CD4-positive, alpha-beta T cell (primary cell): Measurements from ENCODE around the gene DENND1A. TPM values are rescaled to one million over a fixed set of nuclear protein-coding genes. Genes with fewer than 3 reads are reported as not detected.

Experiments used
- ATAC-seq: fragments of 200-7000 bp; cut with Tn5 transposase; one replicate; pipeline ENCODE4 v1.10.0; 2022; ENCODE audit warnings: mild to moderate bottlenecking; ENCODE audit not compliant: poor library complexity
- CTCF ChIA-PET: fragments of 350-600 bp; sonication (Branson Sonifier 250); formaldehyde crosslinking; loops from one replicate; lab custom pipeline; 2021; ENCODE audit warnings: antibody characterized with exemption, inconsistent platforms; lab: Charles Lee
- POLR2A ChIA-PET: fragments of 350-600 bp; sonication (Branson Sonifier 250); formaldehyde crosslinking; loops from one replicate; lab custom pipeline; 2021; ENCODE audit warnings: antibody characterized with exemption, inconsistent platforms; lab: Charles Lee
- DNase-seq, 14 experiments: peaks; one replicate each; pipeline ENCODE4 v3.0.0-alpha.2; 2013 to 2020; ENCODE audit warnings: mixed read lengths in 2 of 14
- H3K27ac ChIP-seq, 2 donors: one replicate each; pipeline versions ENCODE4 v1.5.1 to v1.7.0; 2013; ENCODE audit warnings: low read length in 2 of 2, low read depth in 1 of 2, mild to moderate bottlenecking in 1 of 2
- H3K27me3 ChIP-seq, 2 experiments: 1 replicate in 1 of 2; 2 replicates in 1 of 2; pipeline versions ENCODE4 v1.6.1 to v1.7.0; 2013; ENCODE audit warnings: low read length in 2 of 2, control low read depth in 1 of 2, mild to moderate bottlenecking in 1 of 2, moderate library complexity in 1 of 2; ENCODE audit not compliant: insufficient read depth in 2 of 2, control insufficient read depth in 1 of 2
- H3K36me3 ChIP-seq: one replicate; pipeline ENCODE4 v1.6.1; 2013; ENCODE audit warnings: low read length, control low read depth; ENCODE audit not compliant: insufficient read depth
- H3K4me1 ChIP-seq: one replicate; pipeline ENCODE4 v1.6.1; 2013; ENCODE audit warnings: low read length, control low read depth; ENCODE audit not compliant: insufficient read depth
- H3K4me3 ChIP-seq: one replicate; pipeline ENCODE4 v1.5.1; 2013; ENCODE audit warnings: mild to moderate bottlenecking, low read length, moderate library complexity
- H3K9me3 ChIP-seq, 2 experiments: 1 replicate in 1 of 2; 2 replicates in 1 of 2; pipeline versions ENCODE4 v1.6.1 to v1.7.0; 2013; ENCODE audit warnings: low read length in 2 of 2, mild to moderate bottlenecking in 2 of 2, control low read depth in 1 of 2, moderate library complexity in 1 of 2; ENCODE audit not compliant: control insufficient read depth in 1 of 2, insufficient read depth in 1 of 2
- H3K27ac Mint-ChIP-seq: one replicate; pipeline ENCODE4 v1.8.0; 2020; ENCODE audit warnings: mixed read lengths
- H3K27me3 Mint-ChIP-seq: one replicate; pipeline ENCODE4 v1.8.0; 2021; ENCODE audit warnings: mixed read lengths
- H3K36me3 Mint-ChIP-seq: one replicate; pipeline ENCODE4 v1.8.0; 2021; ENCODE audit warnings: low read depth, mixed read lengths
- H3K4me1 Mint-ChIP-seq: one replicate; pipeline ENCODE4 v1.8.0; 2021; ENCODE audit warnings: low read depth, mixed read lengths
- H3K4me3 Mint-ChIP-seq: one replicate; pipeline ENCODE4 v1.8.0; 2020; ENCODE audit warnings: mild to moderate bottlenecking, mixed read lengths
- H3K9me3 Mint-ChIP-seq: one replicate; pipeline ENCODE4 v1.8.0; 2020; ENCODE audit warnings: mixed read lengths
- intact Hi-C, 2 experiments: fragments of 100-400 bp; cut with DNase I in 1 of 2; cut with micrococcal nuclease in 1 of 2; formaldehyde crosslinking; loops; one replicate each; pipeline versions ENCODE4 v1.15.1 to v1.9.0; 2023 to 2025; cut with DNase I, micrococcal nuclease
- total RNA-seq, 174 experiments: library from RNA in 2 of 174; stranded (reverse) in 2 of 174; gene quantifications; one replicate each; pipeline ENCODE4 v1.2.3 and lab custom pipeline; 2021 to 2026
- TF ChIP-seq, protein P1 (sequence below): fragments of 200-600 bp; IDR thresholded peaks from one replicate; pipeline ENCODE4 v1.8.0; 2022; ENCODE audit warnings: antibody characterized with exemption, mild to moderate bottlenecking

DENND1A gene
- total RNA-seq, 2 experiments from 2014 or later, result 20.0 to 20.6 TPM

DNA sequence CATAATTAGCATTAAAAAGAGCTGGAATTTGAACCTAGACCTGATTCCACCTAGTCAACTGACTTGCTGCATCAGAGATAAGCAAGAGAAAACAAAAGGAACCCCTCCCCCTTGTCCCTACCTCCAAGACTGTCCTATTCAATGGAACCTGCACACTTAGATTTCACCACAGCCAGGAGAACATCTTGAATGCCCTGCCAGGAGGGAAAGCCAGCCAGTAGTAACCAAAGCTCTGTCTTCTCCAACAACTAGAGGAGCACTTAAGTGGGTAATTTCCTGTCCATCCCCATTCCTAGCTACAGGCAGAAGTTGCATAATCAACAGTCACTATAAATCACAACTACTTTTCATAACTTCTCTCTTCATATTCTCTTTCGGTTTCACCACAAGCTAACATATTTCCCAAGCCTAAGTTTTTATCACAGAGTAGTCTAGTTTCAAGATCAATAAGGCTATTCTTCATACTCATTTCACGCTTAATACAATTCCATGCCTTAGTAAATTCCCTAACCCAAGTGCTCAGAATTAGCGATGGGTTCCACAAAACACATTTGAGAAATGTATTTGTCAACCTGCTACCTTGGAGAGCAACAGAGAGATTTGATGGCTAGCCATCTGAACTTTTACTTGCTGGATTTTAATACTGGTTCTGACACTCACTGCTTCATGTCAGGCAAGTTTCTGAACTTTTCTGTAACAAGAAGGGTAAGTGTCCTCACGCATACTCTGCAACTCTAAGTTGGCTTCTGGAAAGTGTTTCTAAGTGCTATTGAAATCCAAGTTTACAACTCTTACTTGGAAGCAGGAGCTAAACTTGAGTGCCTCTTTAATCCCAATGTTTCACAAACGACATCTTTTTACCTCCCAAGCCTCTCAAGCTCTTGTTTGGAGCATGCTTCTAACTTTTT is 2.0 kb downstream of the DENND1A start:
- H3K36me3 ChIP-seq, result no peaks in the 10 kb centered on the region
- DNase-seq (peak in 3 of 14 experiments; percentile 8 to 27 (median 23)), ATAC-seq (no peak)
- Mint-ChIP-seq H3K36me3 (peaks cover 7% of the 10 kb centered on the region), H3K27me3 (no peaks in the 10 kb centered on the region), H3K4me3 (peak overlapping the region; percentile 84), H3K9me3 (no peaks in the 10 kb centered on the region), H3K4me1 (peaks cover 40% of the 10 kb centered on the region), H3K27ac (peak overlapping the region; percentile 14)
- TF ChIP-seq, protein P1, sequence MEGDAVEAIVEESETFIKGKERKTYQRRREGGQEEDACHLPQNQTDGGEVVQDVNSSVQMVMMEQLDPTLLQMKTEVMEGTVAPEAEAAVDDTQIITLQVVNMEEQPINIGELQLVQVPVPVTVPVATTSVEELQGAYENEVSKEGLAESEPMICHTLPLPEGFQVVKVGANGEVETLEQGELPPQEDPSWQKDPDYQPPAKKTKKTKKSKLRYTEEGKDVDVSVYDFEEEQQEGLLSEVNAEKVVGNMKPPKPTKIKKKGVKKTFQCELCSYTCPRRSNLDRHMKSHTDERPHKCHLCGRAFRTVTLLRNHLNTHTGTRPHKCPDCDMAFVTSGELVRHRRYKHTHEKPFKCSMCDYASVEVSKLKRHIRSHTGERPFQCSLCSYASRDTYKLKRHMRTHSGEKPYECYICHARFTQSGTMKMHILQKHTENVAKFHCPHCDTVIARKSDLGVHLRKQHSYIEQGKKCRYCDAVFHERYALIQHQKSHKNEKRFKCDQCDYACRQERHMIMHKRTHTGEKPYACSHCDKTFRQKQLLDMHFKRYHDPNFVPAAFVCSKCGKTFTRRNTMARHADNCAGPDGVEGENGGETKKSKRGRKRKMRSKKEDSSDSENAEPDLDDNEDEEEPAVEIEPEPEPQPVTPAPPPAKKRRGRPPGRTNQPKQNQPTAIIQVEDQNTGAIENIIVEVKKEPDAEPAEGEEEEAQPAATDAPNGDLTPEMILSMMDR, result no peak
- CTCF ChIA-PET, result no interaction called here
- H3K9me3 ChIP-seq, result no peaks in the 10 kb centered on the region
- peaks cover 21% of the 10 kb centered on the region for H3K4me1 ChIP-seq
- H3K4me3 ChIP-seq, result no peak overlapping the region
- POLR2A ChIA-PET, result interaction anchor here (1.0 kb wide), 1 partner anchor 732 kb away, joined by 3 read pairs; no protein-coding TSS in a partner anchor
- intact Hi-C loops, result loop anchor here (10.0 kb wide), 2 partner anchors 63 to 1833 kb away; partner anchors contain the start of gene TTLL11 (in 1 of the 2)
- no peaks in the 10 kb centered on the region for H3K27me3 ChIP-seq
- no peak overlapping the region for H3K27ac ChIP-seq

DNA sequence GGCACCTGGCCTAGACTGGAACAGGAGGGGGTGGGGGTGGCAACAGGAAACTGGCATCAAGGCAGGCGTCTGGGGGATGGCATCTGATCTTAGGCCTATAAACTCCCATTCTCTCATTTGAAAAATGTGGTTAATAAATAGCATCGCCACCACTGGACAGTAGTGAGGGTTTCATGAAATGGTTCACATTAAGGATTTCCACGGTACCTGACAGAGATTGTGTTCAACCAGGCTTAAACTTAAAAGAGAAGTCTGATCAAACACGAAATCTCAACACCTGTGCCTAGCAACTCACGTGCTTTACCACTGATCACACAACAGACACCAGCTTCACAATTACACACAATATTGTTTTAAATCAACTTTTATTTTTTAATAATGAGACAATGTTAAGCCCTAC is 3.0 kb downstream of the DENND1A start:
- peaks cover 21% of the 10 kb centered on the region for H3K4me1 ChIP-seq
- peaks cover 40% of the 10 kb centered on the region for H3K4me1 Mint-ChIP-seq
- no peaks in the 10 kb centered on the region for H3K27me3 ChIP-seq
- no peak overlapping the region for H3K4me3 Mint-ChIP-seq
- CTCF ChIA-PET, result no interaction called here
- H3K27ac Mint-ChIP-seq, result no peak overlapping the region
- H3K27ac ChIP-seq, result no peak overlapping the region
- H3K9me3 Mint-ChIP-seq, result no peaks in the 10 kb centered on the region
- H3K36me3 Mint-ChIP-seq, result peaks cover 7% of the 10 kb centered on the region
- POLR2A ChIA-PET, result no interaction called here
- intact Hi-C loops, result loop anchor here (10.0 kb wide), 2 partner anchors 62 to 1832 kb away; partner anchors contain the start of gene TTLL11 (in 1 of the 2)
- ATAC-seq, result no peak
- H3K36me3 ChIP-seq, result no peaks in the 10 kb centered on the region
- no peak for DNase-seq
- no peaks in the 10 kb centered on the region for H3K9me3 ChIP-seq
- TF ChIP-seq, protein P1, result no peak
- no peak overlapping the region for H3K4me3 ChIP-seq
- H3K27me3 Mint-ChIP-seq, result no peaks in the 10 kb centered on the region

DNA sequence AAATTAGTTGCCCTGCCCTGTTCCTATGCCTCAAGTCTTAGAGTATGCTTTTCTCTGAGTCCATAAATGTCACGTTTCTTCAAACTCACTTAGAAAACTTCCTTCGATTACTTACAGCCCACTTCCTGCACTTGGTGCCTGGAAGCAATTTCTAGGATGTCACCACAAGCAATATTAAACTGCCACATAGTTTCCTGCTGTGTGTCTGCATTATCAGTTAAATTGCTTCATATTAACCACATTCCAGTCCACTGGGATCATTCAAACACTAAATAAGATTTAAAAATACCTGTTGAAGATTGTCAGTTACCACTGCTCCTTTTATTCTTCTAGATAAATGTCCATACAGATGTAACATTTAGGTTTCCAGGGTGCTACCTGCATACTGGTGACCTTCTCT is 4.1 kb downstream of the DENND1A start:
- POLR2A ChIA-PET, result no interaction called here
- Histone ChIP-seq H3K27me3 (no peaks in the 10 kb centered on the region), H3K4me3 (no peak overlapping the region), H3K4me1 (peaks cover 21% of the 10 kb centered on the region), H3K27ac (no peak overlapping the region), H3K36me3 (no peaks in the 10 kb centered on the region), H3K9me3 (no peaks in the 10 kb centered on the region)
- intact Hi-C loops, result loop anchor here (10.0 kb wide), 2 partner anchors 61 to 1831 kb away; partner anchors contain the start of gene TTLL11 (in 1 of the 2)
- peaks cover 11% of the 10 kb centered on the region for H3K36me3 Mint-ChIP-seq
- H3K27me3 Mint-ChIP-seq, result no peaks in the 10 kb centered on the region
- H3K27ac Mint-ChIP-seq, result no peak overlapping the region
- H3K4me1 Mint-ChIP-seq, result peaks cover 44% of the 10 kb centered on the region
- no peak for ATAC-seq
- H3K4me3 Mint-ChIP-seq, result no peak overlapping the region
- CTCF ChIA-PET, result no interaction called here
- no peak for DNase-seq
- H3K9me3 Mint-ChIP-seq, result no peaks in the 10 kb centered on the region
- TF ChIP-seq, protein P1, result no peak
